Esophagus squamous epithelium (tissue), 4 donors: ENCODE measurements around the gene NUBPL.
"Not testable (repeated sequence)": the region's sequence is repeated elsewhere in the genome, so short reads cannot be mapped to it uniquely, and the experiment has no call there.

Source experiments
- CTCF ChIP-seq, 6 experiments: fragments of 450-650 bp in 4 of 6; fragments of 200-600 bp in 2 of 6; sonication (generic) in 2 of 6; IDR thresholded peaks; one replicate each; pipeline ENCODE4 v1.5.1; 2016 to 2019; ENCODE audit warnings: antibody characterized with exemption in 6 of 6, mild to moderate bottlenecking in 4 of 6, moderate library complexity in 4 of 6
- POLR2A ChIP-seq, 4 donors: fragments of 450-650 bp; IDR thresholded peaks; one replicate each; pipeline ENCODE4 v1.6.1; 2017; ENCODE audit warnings: antibody characterized with exemption in 4 of 4, mild to moderate bottlenecking in 4 of 4, moderate library complexity in 3 of 4

- TF ChIP-seq POLR2A, CTCF (IDR thresholded peaks at IDR 0.05): not testable (repeated sequence)
These were observed 189.8 kb downstream of the NUBPL start for GRCh38 chr14:31751047-31751446.
